Breast epithelium (tissue), 4 donors: ENCODE data around the gene COX20. TPM values are rescaled to one million over a fixed set of nuclear protein-coding genes. Genes with fewer than 3 reads are reported as not detected.
A peak's percentile ranks its signal among the peaks of the same experiment; 100 is the strongest.
"Not testable (repeated sequence)": the region's sequence is repeated elsewhere in the genome, so short reads cannot be mapped to it uniquely, and the experiment has no call there.

Experiments used
- DNase-seq, 2 donors: peaks; one replicate each; pipeline ENCODE4 v3.0.0-alpha.2; 2019; ENCODE audit warnings: low spot score in 2 of 2
- H3K27ac ChIP-seq, 2 donors: fragments of 200-600 bp; sonication (generic) in 1 of 2; one replicate each; pipeline ENCODE4 v1.5.1; 2016 to 2019; ENCODE audit warnings: mild to moderate bottlenecking in 1 of 2
- H3K27me3 ChIP-seq, 2 donors: fragments of 200-600 bp; sonication (generic) in 1 of 2; one replicate each; pipeline versions ENCODE4 v1.5.1 to v1.6.0; 2017 to 2019; ENCODE audit warnings: control low read depth in 1 of 2, mild to moderate bottlenecking in 1 of 2
- H3K36me3 ChIP-seq: fragments of 200-600 bp; one replicate; pipeline ENCODE4 v1.5.1; 2019
- H3K4me1 ChIP-seq, 2 donors: fragments of 200-600 bp; sonication (generic); one replicate each; pipeline ENCODE4 v1.5.1; 2016 to 2019; ENCODE audit warnings: control low read depth in 1 of 2
- H3K4me3 ChIP-seq, 3 donors: fragments of 200-600 bp; sonication (generic); 1 replicate in 2 of 3; 2 replicates in 1 of 3; pipeline ENCODE4 v1.5.1; 2016 to 2019; ENCODE audit warnings: mild to moderate bottlenecking in 3 of 3, moderate library complexity in 2 of 3
- H3K9me3 ChIP-seq, 2 donors: fragments of 200-600 bp; sonication (generic) in 1 of 2; one replicate each; pipeline ENCODE4 v1.5.1; 2016 to 2019; ENCODE audit warnings: control low read depth in 1 of 2
- CTCF ChIP-seq, 3 donors: fragments of 450-650 bp; IDR thresholded peaks; one replicate each; pipeline ENCODE4 v1.5.1; 2016 to 2017; ENCODE audit warnings: antibody characterized with exemption in 3 of 3, mild to moderate bottlenecking in 3 of 3, moderate library complexity in 3 of 3
- POLR2A ChIP-seq: fragments of 450-650 bp; IDR thresholded peaks from one replicate; pipeline ENCODE4 v1.6.1; 2016; ENCODE audit warnings: antibody characterized with exemption, mild to moderate bottlenecking, moderate library complexity
- POLR2AphosphoS5 ChIP-seq, 3 donors: sonication (generic); formaldehyde crosslinking; IDR thresholded peaks; one replicate each; pipeline ENCODE4 v1.6.1; 2017; ENCODE audit warnings: antibody characterized with exemption in 3 of 3
- intact Hi-C: fragments of 100-400 bp; cut with DNase I; formaldehyde crosslinking; loops from one replicate; pipeline ENCODE4 v1.15.1; 2023; ENCODE audit warnings: low total_unique reads
- total RNA-seq, 3 donors: library from RNA; depleted of rRNA; stranded (reverse); fragments of >200 nt; gene quantifications; one replicate each; pipeline ENCODE4 v1.1.0, GENCODE V29; 2016

The COX20 gene
- total RNA-seq, 3 donors from 2014 or later, result 31.4 to 42.6 (median 35.7) TPM

- no peak overlapping the region for H3K4me3 ChIP-seq
- no peaks in the 10 kb centered on the region for H3K4me1 ChIP-seq
- intact Hi-C loops, result no loop called here
- DNase-seq, result no peak
- H3K36me3 ChIP-seq, result no peaks in the 10 kb centered on the region
- H3K27ac ChIP-seq, result no peak overlapping the region
- TF ChIP-seq POLR2A (no peak), CTCF (IDR thresholded peaks at IDR 0.05) (no peak), POLR2AphosphoS5 (IDR thresholded peaks at IDR 0.05) (no peak)
- no peaks in the 10 kb centered on the region for H3K27me3 ChIP-seq
- no peaks in the 10 kb centered on the region for H3K9me3 ChIP-seq
Observed at GRCh38 chr1:244820131-244820530, 15.3 kb upstream of the COX20 start.

GRCh38 chr1:244821134-244821533 lies 14.3 kb upstream of the COX20 start:
- intact Hi-C loops, result no loop called here
- Histone ChIP-seq H3K4me3 (no peak overlapping the region), H3K9me3 (no peaks in the 10 kb centered on the region), H3K4me1 (no peaks in the 10 kb centered on the region), H3K27ac (no peak overlapping the region), H3K36me3 (no peaks in the 10 kb centered on the region), H3K27me3 (no peaks in the 10 kb centered on the region)
- no peak for TF ChIP-seq POLR2A
- DNase-seq, result no peak

- intact Hi-C loops, result no loop called here
- Histone ChIP-seq H3K4me1 (no peaks in the 10 kb centered on the region), H3K27me3 (no peaks in the 10 kb centered on the region), H3K9me3 (no peaks in the 10 kb centered on the region), H3K36me3 (no peaks in the 10 kb centered on the region), H3K4me3 (no peak overlapping the region), H3K27ac (no peak overlapping the region)
- DNase-seq, result no peak
- TF ChIP-seq POLR2A, result no peak
- TF ChIP-seq CTCF (IDR thresholded peaks at IDR 0.05), result no peak
Observed at GRCh38 chr1:244822878-244823277, 12.6 kb upstream of the COX20 start.

GRCh38 chr1:244826712-244827111 lies 8.7 kb upstream of the COX20 start:
- Histone ChIP-seq H3K9me3 (no peaks in the 10 kb centered on the region), H3K27me3 (no peaks in the 10 kb centered on the region), H3K4me1 (no peaks in the 10 kb centered on the region), H3K27ac (no peak overlapping the region), H3K4me3 (no peak overlapping the region), H3K36me3 (no peaks in the 10 kb centered on the region)
- no peak for DNase-seq
- no peak for TF ChIP-seq POLR2A
- no peak for TF ChIP-seq POLR2AphosphoS5 (IDR thresholded peaks at IDR 0.05)
- no peak for TF ChIP-seq CTCF (IDR thresholded peaks at IDR 0.05)
- intact Hi-C loops, result no loop called here

- H3K9me3 ChIP-seq, result no peaks in the 10 kb centered on the region
- no peak overlapping the region for H3K27ac ChIP-seq
- no peaks in the 10 kb centered on the region for H3K36me3 ChIP-seq
- TF ChIP-seq POLR2A (no peak), CTCF (IDR thresholded peaks at IDR 0.05) (no peak), POLR2AphosphoS5 (IDR thresholded peaks at IDR 0.05) (no peak)
- DNase-seq, result no peak
- H3K27me3 ChIP-seq, result no peaks in the 10 kb centered on the region
- H3K4me1 ChIP-seq, result no peaks in the 10 kb centered on the region
- H3K4me3 ChIP-seq, result no peak overlapping the region
- intact Hi-C loops, result no loop called here
Observed at GRCh38 chr1:244830639-244831038, 4.8 kb upstream of the COX20 start.

GRCh38 chr1:244833260-244833659 lies 2.2 kb upstream of the COX20 start:
- intact Hi-C loops, H3K27me3 ChIP-seq, H3K36me3 ChIP-seq, H3K9me3 ChIP-seq, DNase-seq: not testable (repeated sequence)
- Histone ChIP-seq H3K4me3 (peak overlapping the region; percentile 79 to 87 (median 82)), H3K4me1 (peaks cover 0 to 15% of the 10 kb centered on the region in 2 donors), H3K27ac (peak overlapping the region; percentile 99 to 100)
